Measurements from ENCODE around the gene NEDD9.

The NEDD9 gene

DNA sequence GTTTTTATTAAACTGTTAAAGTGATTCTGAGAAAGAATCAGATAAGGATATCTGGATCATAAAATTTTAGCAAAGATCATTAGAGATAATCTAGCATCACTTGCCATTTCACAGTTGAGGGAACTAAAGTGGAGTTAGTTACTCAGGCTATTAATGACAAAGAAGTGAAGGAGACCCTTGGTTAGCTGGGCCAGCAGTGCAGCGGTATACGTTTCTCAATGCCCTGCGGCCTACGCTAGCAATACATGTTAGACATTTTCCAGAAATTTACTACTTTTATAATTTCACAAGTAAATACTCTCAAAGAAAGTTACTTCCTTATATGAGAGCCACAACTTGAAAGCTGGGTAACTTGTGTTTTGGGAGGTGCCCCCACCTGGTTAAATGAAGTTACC lies 28.5 kb downstream of the NEDD9 start:
- H3K9me3 ChIP-seq (ENCODE audit: control insufficient read depth, insufficient read depth, low read length), result no peaks in the 10 kb centered on the region
- peaks cover 7% of the 10 kb centered on the region for H3K4me1 ChIP-seq (ENCODE audit: control insufficient read depth, low read length)
- no peaks in the 10 kb centered on the region for H3K9me2 ChIP-seq (replicated peaks; ENCODE audit: control insufficient read depth, low read length)
- TF ChIP-seq, protein P1, sequence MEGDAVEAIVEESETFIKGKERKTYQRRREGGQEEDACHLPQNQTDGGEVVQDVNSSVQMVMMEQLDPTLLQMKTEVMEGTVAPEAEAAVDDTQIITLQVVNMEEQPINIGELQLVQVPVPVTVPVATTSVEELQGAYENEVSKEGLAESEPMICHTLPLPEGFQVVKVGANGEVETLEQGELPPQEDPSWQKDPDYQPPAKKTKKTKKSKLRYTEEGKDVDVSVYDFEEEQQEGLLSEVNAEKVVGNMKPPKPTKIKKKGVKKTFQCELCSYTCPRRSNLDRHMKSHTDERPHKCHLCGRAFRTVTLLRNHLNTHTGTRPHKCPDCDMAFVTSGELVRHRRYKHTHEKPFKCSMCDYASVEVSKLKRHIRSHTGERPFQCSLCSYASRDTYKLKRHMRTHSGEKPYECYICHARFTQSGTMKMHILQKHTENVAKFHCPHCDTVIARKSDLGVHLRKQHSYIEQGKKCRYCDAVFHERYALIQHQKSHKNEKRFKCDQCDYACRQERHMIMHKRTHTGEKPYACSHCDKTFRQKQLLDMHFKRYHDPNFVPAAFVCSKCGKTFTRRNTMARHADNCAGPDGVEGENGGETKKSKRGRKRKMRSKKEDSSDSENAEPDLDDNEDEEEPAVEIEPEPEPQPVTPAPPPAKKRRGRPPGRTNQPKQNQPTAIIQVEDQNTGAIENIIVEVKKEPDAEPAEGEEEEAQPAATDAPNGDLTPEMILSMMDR (IDR thresholded peaks at IDR 0.05; ENCODE audit: low read depth, low read length, poor library complexity, severe bottlenecking), result no peak
- TF ChIP-seq EZH2phosphoT487 (IDR thresholded peaks at IDR 0.05; ENCODE audit: borderline replicate concordance, low read length), result no peak
- H3K36me3 ChIP-seq (ENCODE audit: control insufficient read depth, low read length), result no peaks in the 10 kb centered on the region
- H4K20me1 ChIP-seq (ENCODE audit: control insufficient read depth, insufficient read depth, low read depth, low read length), result no peaks in the 10 kb centered on the region
- H3F3A ChIP-seq (ENCODE audit: control insufficient read depth, insufficient read depth), result no peaks in the 10 kb centered on the region
- H3K27ac ChIP-seq (ENCODE audit: low read depth, low read length), result no peak overlapping the region
- H3K79me2 ChIP-seq (ENCODE audit: control insufficient read depth, low read length), result no peaks in the 10 kb centered on the region
- H3K4me2 ChIP-seq (ENCODE audit: low read length), result no peak overlapping the region
- H3K27me3 ChIP-seq (ENCODE audit: control insufficient read depth, low read length), result no peaks in the 10 kb centered on the region
- H3K4me3 ChIP-seq (ENCODE audit: low read length), result no peak overlapping the region

DNA sequence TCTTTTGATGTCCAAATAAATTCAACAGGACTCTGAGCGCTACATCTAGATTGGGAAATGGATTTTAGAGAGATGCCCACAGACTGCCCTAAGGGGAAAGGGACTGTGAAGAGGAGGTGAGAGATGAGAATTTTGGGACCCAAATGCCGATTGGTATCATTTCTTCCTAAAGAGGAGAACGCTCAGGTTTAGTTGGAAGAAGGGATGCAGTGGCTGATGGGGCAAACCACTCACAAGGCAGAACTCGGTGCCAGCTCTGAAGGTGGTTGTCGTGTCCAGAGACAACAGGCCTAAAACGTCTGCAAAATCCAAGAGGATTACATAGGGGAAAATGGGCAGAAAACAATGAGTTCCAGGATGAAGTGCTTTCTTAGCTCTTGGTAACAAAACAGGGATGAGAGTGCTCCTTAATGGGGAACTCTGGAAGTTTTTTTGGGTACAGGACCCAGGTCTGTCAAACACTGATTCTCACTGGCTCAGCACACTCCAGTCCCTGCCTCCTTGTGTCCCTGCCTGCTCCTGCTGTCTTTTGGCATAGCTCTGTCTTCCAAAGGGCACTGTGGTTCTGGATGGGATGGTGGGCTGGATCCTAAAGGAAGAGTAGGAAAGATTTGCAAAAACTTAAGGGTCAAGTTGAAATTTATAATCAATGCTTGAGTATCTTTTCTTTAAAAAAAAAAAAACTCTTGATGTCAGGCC lies 29.0 kb downstream of the NEDD9 start:
- H3K4me1 ChIP-seq (ENCODE audit: control insufficient read depth, low read length), result peaks cover 7% of the 10 kb centered on the region

DNA sequence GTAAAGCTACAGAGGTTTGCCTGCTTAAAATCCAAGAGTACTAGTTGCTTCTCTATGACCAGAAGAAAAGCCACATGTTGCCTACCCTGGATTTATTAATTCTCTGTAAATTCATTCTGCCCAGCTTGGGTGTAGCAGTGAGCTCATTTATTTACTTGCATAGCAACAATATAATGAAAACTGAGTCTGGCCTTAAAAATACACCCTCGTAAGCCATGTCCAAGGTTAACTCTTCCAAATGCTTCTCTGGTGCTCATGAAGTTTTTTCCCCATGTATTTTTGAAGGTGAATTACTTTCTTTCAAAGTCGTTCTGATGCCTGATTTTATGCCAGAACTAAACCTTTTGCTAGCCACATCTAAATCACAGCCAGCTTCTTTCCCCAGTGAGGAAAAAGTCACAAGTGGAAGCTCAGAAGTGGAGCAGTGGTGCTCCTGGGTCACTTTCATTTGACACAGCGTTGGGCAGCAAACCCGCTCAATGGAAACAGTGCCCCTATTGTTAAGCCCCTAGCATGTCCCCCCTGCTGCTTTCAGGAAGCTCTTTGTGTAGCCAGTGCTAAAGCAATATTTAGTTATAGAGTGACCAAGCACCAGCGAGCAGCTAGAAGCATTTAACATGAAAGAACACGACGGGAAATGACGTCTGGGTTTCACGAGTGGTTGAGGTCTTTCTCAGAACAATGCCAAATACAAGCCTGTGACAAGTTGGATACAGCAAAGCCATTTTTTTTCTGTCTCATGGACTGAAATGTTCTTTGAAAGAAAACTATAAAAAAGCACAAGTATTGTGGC lies 29.8 kb downstream of the NEDD9 start:
- H3K27ac ChIP-seq (ENCODE audit: low read depth, low read length), result no peak overlapping the region
- H3K79me2 ChIP-seq (ENCODE audit: control insufficient read depth, low read length), result no peaks in the 10 kb centered on the region
- H3K9me2 ChIP-seq (replicated peaks; ENCODE audit: control insufficient read depth, low read length), result no peaks in the 10 kb centered on the region
- TF ChIP-seq, protein P1 (IDR thresholded peaks at IDR 0.05; ENCODE audit: low read depth, low read length, poor library complexity, severe bottlenecking), result no peak
- no peak for TF ChIP-seq EZH2phosphoT487 (IDR thresholded peaks at IDR 0.05; ENCODE audit: borderline replicate concordance, low read length)
- no peak overlapping the region for H3K4me2 ChIP-seq (ENCODE audit: low read length)
- peaks cover 7% of the 10 kb centered on the region for H3K4me1 ChIP-seq (ENCODE audit: control insufficient read depth, low read length)
- H4K20me1 ChIP-seq (ENCODE audit: control insufficient read depth, insufficient read depth, low read depth, low read length), result no peaks in the 10 kb centered on the region
- H3K9me3 ChIP-seq (ENCODE audit: control insufficient read depth, insufficient read depth, low read length), result no peaks in the 10 kb centered on the region
- H3K27me3 ChIP-seq (ENCODE audit: control insufficient read depth, low read length), result no peaks in the 10 kb centered on the region
- H3K4me3 ChIP-seq (ENCODE audit: low read length), result no peak overlapping the region
- no peaks in the 10 kb centered on the region for H3K36me3 ChIP-seq (ENCODE audit: control insufficient read depth, low read length)
- H3F3A ChIP-seq (ENCODE audit: control insufficient read depth, insufficient read depth), result no peaks in the 10 kb centered on the region

More for the DNA sequence above, 29.0 kb downstream of the NEDD9 start:
- Histone ChIP-seq H3K4me2 (ENCODE audit: low read length) (no peak overlapping the region), H3K4me3 (ENCODE audit: low read length) (no peak overlapping the region), H4K20me1 (ENCODE audit: control insufficient read depth, insufficient read depth, low read depth, low read length) (no peaks in the 10 kb centered on the region), H3K27ac (ENCODE audit: low read depth, low read length) (no peak overlapping the region), H3K79me2 (ENCODE audit: control insufficient read depth, low read length) (no peaks in the 10 kb centered on the region), H3K36me3 (ENCODE audit: control insufficient read depth, low read length) (no peaks in the 10 kb centered on the region), H3K27me3 (ENCODE audit: control insufficient read depth, low read length) (no peaks in the 10 kb centered on the region), H3K9me3 (ENCODE audit: control insufficient read depth, insufficient read depth, low read length) (no peaks in the 10 kb centered on the region), H3K9me2 (replicated peaks; ENCODE audit: control insufficient read depth, low read length) (no peaks in the 10 kb centered on the region), H3F3A (ENCODE audit: control insufficient read depth, insufficient read depth) (no peaks in the 10 kb centered on the region)
- TF ChIP-seq EZH2phosphoT487 (IDR thresholded peaks at IDR 0.05; ENCODE audit: borderline replicate concordance, low read length), result no peak
- TF ChIP-seq, protein P1 (IDR thresholded peaks at IDR 0.05; ENCODE audit: low read depth, low read length, poor library complexity, severe bottlenecking), result no peak
